ENCODE measurements around the gene UBE2L6.
A peak's percentile ranks its signal among the peaks of the same experiment; 100 is the strongest.

Gene UBE2L6

DNA sequence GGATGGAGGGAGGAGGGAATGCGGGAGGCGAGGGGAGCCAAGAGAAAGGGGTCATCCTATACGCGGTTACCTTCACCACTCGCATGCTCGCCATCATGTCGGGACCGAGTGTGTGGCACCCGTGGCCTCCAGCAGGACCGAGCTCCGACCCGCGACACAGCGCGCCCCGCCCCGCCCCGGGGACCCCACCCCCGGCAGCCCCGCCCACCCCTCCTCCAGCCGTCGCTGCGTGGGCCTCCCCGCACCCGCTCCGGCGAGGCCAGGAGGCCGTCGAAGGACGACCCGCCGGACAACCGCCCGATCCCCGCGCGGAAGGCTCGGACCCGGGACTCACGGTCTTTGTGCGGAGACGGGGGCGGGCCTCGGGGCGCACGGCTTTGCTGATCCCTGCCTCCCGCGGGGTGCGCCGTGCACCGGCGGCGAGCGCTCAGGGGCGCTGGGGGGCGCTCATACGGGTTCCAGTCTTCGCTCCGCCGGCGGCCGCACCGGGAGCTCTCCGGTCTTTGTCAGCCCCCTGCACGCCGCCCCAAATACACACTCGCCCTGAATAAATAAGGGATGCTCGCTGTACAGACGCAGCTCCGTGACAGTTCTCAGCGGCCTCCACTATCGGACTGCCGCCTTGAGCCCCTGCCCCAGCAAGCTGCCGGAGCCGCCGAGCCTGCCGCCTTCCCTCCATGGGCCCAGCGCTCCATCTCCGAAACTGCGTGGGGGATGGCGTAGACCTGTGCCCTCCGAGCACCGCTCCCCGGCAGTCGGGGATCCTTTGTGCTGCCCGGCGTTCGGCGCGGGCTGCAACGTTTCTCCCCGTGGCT is at the start of gene UBE2L6:
UBE2L6 (minus strand) TSS at position 158 of the 815 bp plus-strand sequence; CDS start at position 97, 61 bp downstream.
- Histone ChIP-seq H3K36me3 (ENCODE audit: control insufficient read depth, insufficient read depth, low read length) (no peaks in the 10 kb centered on the region), H3K27me3 (replicated peaks; ENCODE audit: control insufficient read depth, insufficient read depth, low read length) (no peaks in the 10 kb centered on the region), H3K4me3 (replicated peaks; ENCODE audit: low read depth, low read length) (peak within 1 kb of the TSS; percentile 95)
- DNase-seq (ENCODE audit: extremely low read depth, insufficient read length): peak; percentile 83
- no peak for TF ChIP-seq CTCF (IDR thresholded peaks at IDR 0.05; ENCODE audit: insufficient read depth, low read length, poor library complexity, severe bottlenecking)

- Histone ChIP-seq H3K27me3 (replicated peaks; ENCODE audit: control insufficient read depth, insufficient read depth, low read length) (no peaks in the 10 kb centered on the region; the same call in 1 of the 2 replicates), H3K36me3 (ENCODE audit: control insufficient read depth, insufficient read depth, low read length) (no peaks in the 10 kb centered on the region), H3K4me3 (replicated peaks; ENCODE audit: low read depth, low read length) (no peak overlapping the region)
- no peak for DNase-seq (ENCODE audit: extremely low read depth, insufficient read length)
- TF ChIP-seq CTCF (IDR thresholded peaks at IDR 0.05; ENCODE audit: insufficient read depth, low read length, poor library complexity, severe bottlenecking): no peak
These were observed 49.1 kb upstream of the UBE2L6 start for GRCh38 chr11:57616595-57616994.

DNA sequence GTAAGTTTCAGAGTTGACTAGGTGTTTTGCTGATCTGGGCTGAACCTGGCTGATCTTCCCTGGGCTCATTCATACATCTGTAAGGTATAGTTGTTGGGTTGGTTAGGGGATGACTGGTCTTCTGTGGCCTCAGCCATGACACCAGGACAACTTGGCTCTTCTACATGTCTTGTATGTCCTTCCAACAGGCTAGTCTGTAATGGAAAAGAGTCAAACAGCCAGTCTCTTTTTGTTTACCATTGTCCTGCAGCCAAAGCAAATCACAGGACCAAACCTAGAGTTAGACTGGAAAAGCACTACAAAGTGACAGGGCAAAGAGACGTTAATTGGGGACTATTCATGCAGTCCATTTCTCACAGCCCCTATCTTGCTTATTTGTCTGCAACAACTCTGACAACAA is 47.8 kb upstream of the UBE2L6 start:
- TF ChIP-seq CTCF (IDR thresholded peaks at IDR 0.05; ENCODE audit: insufficient read depth, low read length, poor library complexity, severe bottlenecking): no peak
- Histone ChIP-seq H3K4me3 (replicated peaks; ENCODE audit: low read depth, low read length) (no peak overlapping the region), H3K27me3 (replicated peaks; ENCODE audit: control insufficient read depth, insufficient read depth, low read length) (no peaks in the 10 kb centered on the region; the same call in 1 of the 2 replicates)

GRCh38 chr11:57614234-57614772 is 46.8 kb upstream of the UBE2L6 start:
- Histone ChIP-seq H3K4me3 (replicated peaks; ENCODE audit: low read depth, low read length) (no peak overlapping the region), H3K27me3 (replicated peaks; ENCODE audit: control insufficient read depth, insufficient read depth, low read length) (no peaks in the 10 kb centered on the region; the same call in 1 of the 2 replicates), H3K36me3 (ENCODE audit: control insufficient read depth, insufficient read depth, low read length) (no peaks in the 10 kb centered on the region)
- no peak for TF ChIP-seq CTCF (IDR thresholded peaks at IDR 0.05; ENCODE audit: insufficient read depth, low read length, poor library complexity, severe bottlenecking)
- no peak for DNase-seq (ENCODE audit: extremely low read depth, insufficient read length)

More for the DNA sequence above, 47.8 kb upstream of the UBE2L6 start:
- DNase-seq (ENCODE audit: extremely low read depth, insufficient read length): no peak
- H3K36me3 ChIP-seq (ENCODE audit: control insufficient read depth, insufficient read depth, low read length): no peaks in the 10 kb centered on the region

- no peak for TF ChIP-seq CTCF (IDR thresholded peaks at IDR 0.05; ENCODE audit: insufficient read depth, low read length, poor library complexity, severe bottlenecking)
These were observed 42.7 kb upstream of the UBE2L6 start for GRCh38 chr11:57610170-57610569.

More at GRCh38 chr11:57610170-57610569, 42.7 kb upstream of the UBE2L6 start:
- Histone ChIP-seq H3K4me3 (replicated peaks; ENCODE audit: low read depth, low read length) (no peak overlapping the region), H3K36me3 (ENCODE audit: control insufficient read depth, insufficient read depth, low read length) (no peaks in the 10 kb centered on the region), H3K27me3 (replicated peaks; ENCODE audit: control insufficient read depth, insufficient read depth, low read length) (no peaks in the 10 kb centered on the region; the same call in 1 of the 2 replicates)
- no peak for DNase-seq (ENCODE audit: extremely low read depth, insufficient read length)

Data from GM06990 (cell line).